ENCODE results near the gene XRCC6. TPM values are rescaled to one million over a fixed set of nuclear protein-coding genes. Genes with fewer than 3 reads are reported as not detected.

Gene XRCC6
- total RNA-seq, 2 experiments from 2014 or later, result 162 TPM

DNA sequence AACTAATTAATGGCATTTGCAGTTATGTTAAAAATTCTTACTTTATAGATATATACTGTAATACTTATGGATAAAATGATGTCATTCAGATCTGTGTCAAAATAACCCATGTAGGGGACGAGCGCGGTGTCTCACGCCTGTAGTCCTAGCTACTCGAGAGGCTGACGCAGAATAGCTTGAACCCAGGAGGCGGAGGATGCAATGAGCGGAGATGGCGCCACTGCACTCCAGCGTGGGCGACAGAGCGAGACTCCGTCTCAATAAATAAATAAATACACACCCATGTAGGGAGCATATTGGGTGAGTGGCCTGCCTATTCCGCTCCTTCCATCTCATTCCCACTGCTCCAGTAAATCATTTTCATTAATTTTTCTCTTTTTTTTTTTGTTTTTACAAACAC lies 60.5 kb downstream of the XRCC6 start:
- Mint-ChIP-seq H3K27ac (peak overlapping the region; percentile 98), H3K36me3 (ENCODE audit: low read depth) (peaks cover 61% of the 10 kb centered on the region), H3K4me1 (ENCODE audit: low read depth) (peaks cover 52% of the 10 kb centered on the region), H3K4me3 (peak overlapping the region; percentile 97), H3K9me3 (no peaks in the 10 kb centered on the region), H3K27me3 (no peaks in the 10 kb centered on the region)
- peak overlapping the region; percentile 86 to 95 for H3K27ac ChIP-seq (ENCODE audit: low read depth in 1 of 2, low read length in 2 of 2)
- peaks cover 38% of the 10 kb centered on the region for H3K4me1 ChIP-seq (ENCODE audit: insufficient read depth, low read length)
- DNase-seq (peak in 3 of 14 experiments; percentile 25 to 59 (median 26)), ATAC-seq (ENCODE audit: poor library complexity) (peak; percentile 15)
- peak overlapping the region; percentile 75 for H3K4me3 ChIP-seq (ENCODE audit: low read length)
- ChIA-PET CTCF (interaction anchor here (1.6 to 1.9 kb wide), 2 partner anchors 15 kb away, joined by 4 to 7 read pairs; no protein-coding TSS in a partner anchor), POLR2A (interaction anchor here (1.5 kb wide), 1 partner anchor 15 kb away, joined by 10 read pairs; no protein-coding TSS in a partner anchor)
- H3K9me3 ChIP-seq (ENCODE audit: control insufficient read depth in 1 of 2, insufficient read depth in 1 of 2, low read length in 2 of 2), result no peaks in the 10 kb centered on the region
- H3K36me3 ChIP-seq (ENCODE audit: insufficient read depth, low read length), result peaks cover 38% of the 10 kb centered on the region
- H3K27me3 ChIP-seq (ENCODE audit: control insufficient read depth in 1 of 2, insufficient read depth in 2 of 2, low read length in 2 of 2), result no peaks in the 10 kb centered on the region
- intact Hi-C loops (cut with DNase I, micrococcal nuclease), result loop anchor here in 1 of 2 experiments (5.0 kb wide), 1 partner anchor 59 kb away; the partner anchor contains the start of genes DESI1 and XRCC6
- no peak for TF ChIP-seq CTCF (IDR thresholded peaks at IDR 0.05)

- Mint-ChIP-seq H3K4me1 (ENCODE audit: low read depth) (peaks cover 52% of the 10 kb centered on the region), H3K4me3 (peak overlapping the region; percentile 97), H3K36me3 (ENCODE audit: low read depth) (peaks cover 57% of the 10 kb centered on the region), H3K9me3 (no peaks in the 10 kb centered on the region), H3K27ac (peak overlapping the region; percentile 98), H3K27me3 (no peaks in the 10 kb centered on the region)
- Histone ChIP-seq H3K36me3 (ENCODE audit: insufficient read depth, low read length) (peaks cover 33% of the 10 kb centered on the region), H3K9me3 (ENCODE audit: control insufficient read depth in 1 of 2, insufficient read depth in 1 of 2, low read length in 2 of 2) (no peaks in the 10 kb centered on the region), H3K27ac (ENCODE audit: low read depth in 1 of 2, low read length in 2 of 2) (peak overlapping the region; percentile 86 to 95), H3K4me1 (ENCODE audit: insufficient read depth, low read length) (peaks cover 44% of the 10 kb centered on the region), H3K27me3 (ENCODE audit: control insufficient read depth in 1 of 2, insufficient read depth in 2 of 2, low read length in 2 of 2) (no peaks in the 10 kb centered on the region), H3K4me3 (ENCODE audit: low read length) (peak overlapping the region; percentile 75)
- ChIA-PET CTCF (interaction anchor here (1.6 to 1.9 kb wide), 2 partner anchors 15 kb away, joined by 4 to 7 read pairs; no protein-coding TSS in a partner anchor), POLR2A (interaction anchor here (1.5 kb wide), 1 partner anchor 15 kb away, joined by 10 read pairs; no protein-coding TSS in a partner anchor)
- intact Hi-C loops (cut with DNase I, micrococcal nuclease), result loop anchor here in 1 of 2 experiments (5.0 kb wide), 1 partner anchor 60 kb away; the partner anchor contains the start of genes DESI1 and XRCC6
- ATAC-seq (ENCODE audit: poor library complexity) (peak; percentile 83), DNase-seq (peak; percentile 72 to 93 (median 80))
- no peak for TF ChIP-seq CTCF (IDR thresholded peaks at IDR 0.05)
These were observed 61.1 kb downstream of the XRCC6 start for GRCh38 chr22:41682033-41682807.

DNA sequence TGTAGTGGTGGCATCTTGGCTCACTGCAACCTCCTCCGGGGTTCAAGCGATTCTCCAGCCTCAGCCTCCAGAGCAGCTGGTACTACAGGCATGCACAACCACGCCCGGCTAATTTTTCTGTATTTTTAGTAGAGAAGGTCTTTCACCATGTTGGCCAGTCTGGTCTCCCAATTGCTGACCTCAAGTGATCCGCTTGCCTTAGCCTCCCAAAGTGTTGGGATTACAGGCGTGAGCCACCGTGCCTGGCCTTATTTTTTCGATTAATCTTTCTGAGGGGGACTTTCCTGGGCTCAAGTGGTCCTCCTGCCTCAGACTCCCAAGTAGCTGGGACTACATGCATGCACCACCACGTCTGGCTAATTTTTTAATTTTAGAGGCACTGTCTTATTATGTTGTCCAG lies 62.0 kb downstream of the XRCC6 start:
- Mint-ChIP-seq H3K9me3 (no peaks in the 10 kb centered on the region), H3K27me3 (no peaks in the 10 kb centered on the region), H3K27ac (peak overlapping the region; percentile 98), H3K4me1 (ENCODE audit: low read depth) (peaks cover 56% of the 10 kb centered on the region), H3K36me3 (ENCODE audit: low read depth) (peaks cover 56% of the 10 kb centered on the region), H3K4me3 (peak overlapping the region; percentile 97)
- Histone ChIP-seq H3K4me1 (ENCODE audit: insufficient read depth, low read length) (peaks cover 51% of the 10 kb centered on the region), H3K27ac (ENCODE audit: low read depth in 1 of 2, low read length in 2 of 2) (peak overlapping the region; percentile 86 to 95), H3K9me3 (ENCODE audit: control insufficient read depth in 1 of 2, insufficient read depth in 1 of 2, low read length in 2 of 2) (no peaks in the 10 kb centered on the region), H3K4me3 (ENCODE audit: low read length) (peak overlapping the region; percentile 75), H3K27me3 (ENCODE audit: control insufficient read depth in 1 of 2, insufficient read depth in 2 of 2, low read length in 2 of 2) (no peaks in the 10 kb centered on the region), H3K36me3 (ENCODE audit: insufficient read depth, low read length) (peaks cover 27% of the 10 kb centered on the region)
- DNase-seq, result no peak
- ATAC-seq (ENCODE audit: poor library complexity), result no peak
- POLR2A ChIA-PET, result no interaction called here
- CTCF ChIA-PET, result interaction anchor here (1.0 to 1.6 kb wide), 2 partner anchors 14 to 16 kb away, joined by 4 to 6 read pairs; no protein-coding TSS in a partner anchor
- TF ChIP-seq CTCF (IDR thresholded peaks at IDR 0.05), result no peak
- intact Hi-C loops (cut with DNase I, micrococcal nuclease), result loop anchor here in 1 of 2 experiments (5.0 kb wide), 1 partner anchor 61 kb away; the partner anchor contains the start of genes DESI1 and XRCC6

Data from CD4-positive, alpha-beta T cell (primary cell).